ENCODE measurements around the gene TENM4. TPM values are rescaled to one million over a fixed set of nuclear protein-coding genes. Genes with fewer than 3 reads are reported as not detected.
A peak's percentile ranks its signal among the peaks of the same experiment; 100 is the strongest.

The TENM4 gene
- total and polyA plus RNA-seq, 10 of the 15 experiments (the other 5 are each of a cell fraction or from before 2014, with no cell fraction given) = 0.03 to 0.12 (median 0.06) TPM; not detected in 7

DNA sequence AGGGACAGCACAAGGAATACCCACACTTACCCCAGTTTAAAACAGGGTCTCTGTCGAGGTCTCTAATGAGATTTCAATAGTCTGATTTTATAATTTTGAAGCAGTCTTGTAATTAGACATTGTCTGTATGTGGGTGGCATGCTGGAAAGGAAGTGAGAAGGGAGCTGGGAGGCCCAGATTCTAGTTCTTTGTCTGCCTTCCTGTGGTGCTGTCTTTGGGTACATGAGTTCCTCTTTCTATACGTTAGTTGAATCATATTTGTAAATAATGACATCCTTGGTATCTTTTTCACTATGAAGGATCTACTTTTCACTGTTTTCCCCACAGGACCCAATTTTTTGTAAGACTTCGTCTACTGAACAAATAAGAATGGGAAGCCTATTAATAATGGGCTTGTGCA is 42.0 kb upstream of the TENM4 start (continued):
- TF ChIP-seq ZNF687 (IDR thresholded peaks at IDR 0.05) = no peak
- no peak for TF ChIP-seq BCLAF1 (IDR thresholded peaks at IDR 0.05)
- no peak for TF ChIP-seq HCFC1 (IDR thresholded peaks at IDR 0.05; ENCODE audit: low read length)
- peak; percentile 97 for TF ChIP-seq JUNB (IDR thresholded peaks at IDR 0.05)
- 0 out of 2 replicates have a peak, but pooled peaks have one; percentile 71 for TF ChIP-seq PML (IDR thresholded peaks at IDR 0.05; ENCODE audit: low read length)
- no peak for TF ChIP-seq CHD1 (IDR thresholded peaks at IDR 0.05; ENCODE audit: low read depth, low read length)
- TF ChIP-seq TCF3 (IDR thresholded peaks at IDR 0.05; ENCODE audit: borderline replicate concordance, insufficient read depth, low read depth, low read length) = 0 out of 2 replicates have a peak, but pooled peaks have one; percentile 64
- TF ChIP-seq SKIL (IDR thresholded peaks at IDR 0.05; ENCODE audit: low read depth, poor library complexity, severe bottlenecking) = peak; percentile 90
